Measurements from ENCODE around the gene GULP1.

GRCh38 chr2:188452084-188452483 is 160.4 kb downstream of the GULP1 start:
- no peak for TF ChIP-seq EZH2phosphoT487 (IDR thresholded peaks at IDR 0.05; ENCODE audit: unreplicated experiment)
- TF ChIP-seq POLR2AphosphoS5 (IDR thresholded peaks at IDR 0.05; ENCODE audit: low read depth) = no peak
- no peak for TF ChIP-seq CTCF (conservative IDR thresholded peaks at IDR 0.05; ENCODE audit: low read depth in 2 of 2)
- no peak for TF ChIP-seq JUNB (IDR thresholded peaks at IDR 0.05; ENCODE audit: unreplicated experiment)

All from GM23338 (cell line).